Activated T-cell treated with anti-CD3 and anti-CD28 coated beads, Interleukin-2, amount 50 U/mL, for 1 hour (primary cell): ENCODE measurements around the gene CD151.

ENCODE experiments used
- DNase-seq: peaks from one replicate; pipeline ENCODE4 v3.0.0-alpha.2; 2020

CD151 gene

GRCh38 chr11:843818-844692 is 11.3 kb downstream of the CD151 start:
- no peak for DNase-seq

- DNase-seq, result no peak
These were observed 12.2 kb downstream of the CD151 start for GRCh38 chr11:844693-845644.

DNA sequence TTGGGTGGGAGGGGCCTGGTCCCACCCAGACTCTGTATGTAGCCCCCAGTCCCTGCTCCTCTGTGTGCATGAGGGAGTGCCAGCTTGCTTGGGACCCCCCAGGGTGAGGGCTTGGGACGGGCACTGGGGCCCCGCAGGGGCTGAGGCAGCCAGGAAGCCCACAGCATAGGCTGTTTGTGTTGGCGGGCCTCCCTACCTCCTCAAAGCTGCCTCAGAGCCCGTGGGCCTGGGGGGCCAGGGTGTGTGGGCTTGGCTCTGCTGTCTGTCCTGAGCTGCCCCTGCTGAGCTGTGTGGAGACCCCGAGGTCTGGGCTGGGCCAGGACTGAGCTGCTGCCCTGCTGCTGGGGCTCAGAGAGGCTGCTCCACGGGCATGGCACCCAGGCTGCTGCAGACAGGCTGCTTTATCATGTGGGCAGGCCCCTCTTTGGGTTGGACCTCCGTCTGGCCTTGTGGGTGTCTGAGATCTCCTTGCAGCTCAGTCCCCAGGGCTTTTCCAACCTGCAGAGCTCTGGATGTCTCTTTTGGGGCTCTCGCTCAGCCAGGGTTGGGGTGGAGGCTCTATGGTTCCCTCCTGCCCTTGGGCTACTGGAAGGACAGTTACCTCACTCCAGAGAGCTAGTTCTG is 13.2 kb downstream of the CD151 start:
- DNase-seq, result no peak

DNA sequence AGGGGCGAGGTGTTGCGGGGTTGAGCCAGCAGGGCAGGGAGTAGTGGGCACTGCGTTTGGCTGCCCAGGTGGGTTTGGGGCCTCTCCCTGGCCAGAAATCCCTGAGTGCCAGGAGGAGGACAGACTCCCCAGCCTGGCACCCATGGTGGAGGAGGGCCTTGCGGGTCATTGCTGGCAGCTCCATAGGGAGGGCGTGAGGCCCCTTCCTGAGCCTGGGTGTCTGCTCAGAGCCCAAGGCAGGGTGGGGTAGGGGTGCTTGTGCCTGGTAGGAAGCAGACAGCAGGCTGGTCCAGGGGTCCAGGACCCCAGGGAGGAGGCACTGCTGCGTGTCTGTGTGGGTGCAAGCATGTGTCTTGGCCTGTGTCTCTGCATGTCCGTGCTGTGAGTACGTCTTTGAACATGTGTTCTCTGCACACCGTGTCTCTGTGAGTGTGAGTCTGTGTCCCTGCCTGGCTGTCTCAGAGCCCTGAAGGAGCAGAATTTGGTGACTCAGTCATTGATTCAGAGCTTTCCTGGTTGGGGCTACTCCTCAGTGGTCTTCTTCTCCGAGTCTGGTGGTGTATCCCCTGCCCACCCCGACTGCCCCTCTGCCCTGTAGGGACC is 13.8 kb downstream of the CD151 start:
- DNase-seq, result no peak

- DNase-seq, result no peak
These were observed 15.1 kb downstream of the CD151 start for GRCh38 chr11:847876-848275.

GRCh38 chr11:848380-848931 is 15.7 kb downstream of the CD151 start:
- DNase-seq, result peak; percentile 76

- DNase-seq, result peak; percentile 50
These were observed 16.5 kb downstream of the CD151 start for GRCh38 chr11:849104-849824.

DNA sequence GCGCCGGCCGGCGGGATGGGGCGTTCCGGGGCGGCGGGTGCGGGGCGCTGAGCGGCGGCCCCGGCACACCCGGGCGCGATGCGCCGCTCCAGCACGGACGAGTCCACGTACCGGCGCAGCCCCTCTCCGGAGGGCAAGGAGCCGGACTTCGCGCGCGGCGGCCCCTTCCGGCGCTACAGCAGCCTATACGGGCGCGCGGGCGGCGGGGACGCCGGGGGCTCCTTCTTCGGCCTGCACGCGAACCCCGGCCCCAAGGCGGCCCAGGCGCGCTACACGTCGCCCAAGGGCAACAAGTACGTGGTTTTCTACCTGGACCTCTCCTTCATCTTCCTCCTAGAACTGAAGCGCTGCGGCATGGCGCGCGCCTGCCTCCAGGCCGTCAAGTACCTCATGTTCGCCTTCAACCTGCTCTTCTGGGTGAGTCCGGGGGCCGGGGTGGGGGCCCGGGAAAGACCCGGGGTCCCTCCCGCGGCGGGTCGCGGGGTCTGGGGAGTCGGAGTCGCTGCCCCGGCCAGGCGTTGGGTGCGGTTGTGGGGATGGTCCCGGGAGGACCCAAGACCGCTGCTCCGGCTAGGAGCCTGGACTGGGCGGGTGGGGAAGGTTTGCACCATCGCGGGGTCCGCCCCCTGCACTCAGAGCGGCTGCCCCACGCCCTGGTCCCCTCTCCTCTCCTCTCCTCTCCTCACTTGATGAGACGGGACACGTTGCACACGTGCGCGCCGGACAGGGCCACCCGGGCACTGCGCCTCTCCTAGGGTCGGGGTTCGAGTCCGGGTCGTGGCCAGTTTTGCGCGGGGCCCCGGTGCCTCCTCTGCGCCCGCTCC is 17.4 kb downstream of the CD151 start:
- no peak for DNase-seq

- DNase-seq, result no peak
These were observed 18.3 kb downstream of the CD151 start for GRCh38 chr11:850775-851763.

DNA sequence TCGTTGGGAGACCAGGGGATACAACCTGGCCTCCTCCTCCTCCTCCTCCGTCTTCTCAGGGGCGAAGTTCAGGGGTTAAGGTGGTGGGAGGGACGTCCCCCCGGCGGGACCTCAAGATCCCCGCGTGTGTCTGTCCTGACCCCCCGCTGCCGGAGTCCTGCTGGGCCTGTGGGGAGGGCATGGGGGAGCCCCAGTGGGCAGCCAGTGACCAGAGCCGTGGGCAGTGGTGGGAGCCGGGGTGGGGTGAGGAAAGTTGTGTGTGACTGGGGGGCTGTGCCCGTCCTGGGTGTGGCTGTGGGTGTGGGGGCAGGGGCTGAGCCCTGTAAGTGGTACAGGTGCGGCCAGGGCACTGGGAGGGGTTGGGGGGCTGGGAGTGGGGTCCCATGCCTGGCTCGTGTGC is 20.0 kb downstream of the CD151 start:
- DNase-seq, result no peak

- DNase-seq, result no peak
These were observed 21.1 kb downstream of the CD151 start for GRCh38 chr11:853682-854448.

GRCh38 chr11:854601-855329 is 22.0 kb downstream of the CD151 start:
- DNase-seq, result no peak

DNA sequence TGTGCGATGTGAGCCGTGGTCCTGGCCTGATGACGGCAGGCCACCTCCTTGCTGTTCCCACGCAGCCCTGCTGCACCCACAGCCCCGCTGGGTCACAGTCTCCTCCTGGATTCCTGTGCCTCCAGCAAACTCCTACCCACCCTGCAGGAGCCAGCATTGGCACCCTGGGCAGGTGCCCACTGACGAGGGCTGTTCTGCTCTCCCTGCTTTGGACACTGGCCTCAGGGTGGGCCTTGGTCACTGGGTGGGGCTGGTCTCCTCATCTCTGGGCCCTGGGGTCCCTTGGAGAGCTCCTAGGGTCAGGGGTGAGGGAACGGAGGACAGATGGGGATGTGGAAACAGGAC is 22.6 kb downstream of the CD151 start:
- DNase-seq, result no peak

DNA sequence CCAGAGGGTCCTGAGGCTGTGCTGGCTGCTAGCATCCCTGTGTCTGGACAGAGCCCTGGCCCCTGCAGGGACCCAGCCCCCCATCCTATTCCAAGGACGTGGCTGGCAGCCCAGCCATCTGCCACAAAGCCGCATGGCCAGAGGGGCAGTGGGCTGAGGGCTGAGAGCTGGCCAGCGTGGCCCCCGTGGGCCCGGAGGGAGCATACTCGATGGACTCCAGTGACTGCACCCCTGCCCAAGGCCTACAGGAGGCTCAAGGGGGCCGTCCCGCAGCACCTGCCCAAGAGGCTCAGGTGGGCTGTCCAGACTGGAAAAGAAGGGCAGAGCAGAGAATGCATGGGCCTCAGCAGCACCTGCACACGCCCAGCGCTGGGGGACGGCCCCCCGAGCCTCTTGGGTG is 23.0 kb downstream of the CD151 start:
- no peak for DNase-seq

GRCh38 chr11:856397-856796 is 23.6 kb downstream of the CD151 start:
- no peak for DNase-seq

- DNase-seq, result no peak
These were observed 25.5 kb downstream of the CD151 start for GRCh38 chr11:858053-858761.

GRCh38 chr11:858762-859339 is 26.1 kb downstream of the CD151 start:
- DNase-seq, result no peak
